Activated CD8-positive, alpha-beta memory T cell treated with anti-CD3 and anti-CD28 coated beads for 36 hours (primary cell): Measurements from ENCODE around the gene INHBE. TPM values are rescaled to one million over a fixed set of nuclear protein-coding genes. Genes with fewer than 3 reads are reported as not detected.

Experiments used
- CTCF ChIA-PET: fragments of 350-600 bp; sonication (Branson Sonifier 250); formaldehyde crosslinking; loops from one replicate; lab custom pipeline; 2021; ENCODE audit warnings: antibody characterized with exemption; lab: Charles Lee
- POLR2A ChIA-PET: fragments of 350-600 bp; sonication (Branson Sonifier 250); formaldehyde crosslinking; loops from one replicate; lab custom pipeline; 2021; ENCODE audit warnings: antibody characterized with exemption; lab: Charles Lee
- total RNA-seq, 2 experiments: library from RNA; stranded (reverse); gene quantifications; one replicate each; pipeline ENCODE4 v1.2.3, GENCODE V29; 2021

INHBE gene
- total RNA-seq, 2 experiments from 2014 or later = 1.1 to 1.2 TPM

DNA sequence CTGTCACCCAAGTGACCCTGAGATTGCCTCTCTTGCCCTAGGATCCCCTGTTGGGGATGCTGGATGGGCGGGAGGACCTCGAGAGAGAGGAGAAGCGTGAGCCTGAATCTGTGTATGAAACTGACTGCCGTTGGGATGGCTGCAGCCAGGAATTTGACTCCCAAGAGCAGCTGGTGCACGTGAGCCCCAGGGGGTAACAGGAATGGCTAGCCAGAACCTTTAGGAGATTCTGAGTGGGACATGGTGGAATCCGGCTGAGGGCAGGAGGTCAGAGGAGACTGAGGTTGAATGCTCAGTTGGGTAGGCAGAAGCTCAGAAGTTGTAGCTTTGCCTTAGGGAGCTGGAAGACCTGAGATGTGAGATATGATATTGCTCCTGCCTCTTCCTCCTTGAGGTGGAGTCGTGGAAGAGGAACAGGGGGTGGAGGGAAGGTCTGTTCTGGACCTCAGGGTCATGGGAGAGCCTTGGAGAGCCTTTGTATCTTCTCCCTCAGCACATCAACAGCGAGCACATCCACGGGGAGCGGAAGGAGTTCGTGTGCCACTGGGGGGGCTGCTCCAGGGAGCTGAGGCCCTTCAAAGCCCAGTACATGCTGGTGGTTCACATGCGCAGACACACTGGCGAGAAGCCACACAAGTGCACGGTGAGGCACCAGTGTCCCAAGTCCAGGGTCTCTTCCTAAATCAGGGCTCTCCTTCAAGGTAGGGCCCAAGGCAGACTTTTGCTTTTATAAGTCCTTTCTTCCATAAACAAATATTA is 10.8 kb downstream of the INHBE start:
- CTCF ChIA-PET = interaction anchor here (0.7 to 1.9 kb wide), 3 partner anchors 11 to 223 kb away, joined by 3 to 8 read pairs (median 5); partner anchors contain the start of gene INHBE
- POLR2A ChIA-PET = no interaction called here

DNA sequence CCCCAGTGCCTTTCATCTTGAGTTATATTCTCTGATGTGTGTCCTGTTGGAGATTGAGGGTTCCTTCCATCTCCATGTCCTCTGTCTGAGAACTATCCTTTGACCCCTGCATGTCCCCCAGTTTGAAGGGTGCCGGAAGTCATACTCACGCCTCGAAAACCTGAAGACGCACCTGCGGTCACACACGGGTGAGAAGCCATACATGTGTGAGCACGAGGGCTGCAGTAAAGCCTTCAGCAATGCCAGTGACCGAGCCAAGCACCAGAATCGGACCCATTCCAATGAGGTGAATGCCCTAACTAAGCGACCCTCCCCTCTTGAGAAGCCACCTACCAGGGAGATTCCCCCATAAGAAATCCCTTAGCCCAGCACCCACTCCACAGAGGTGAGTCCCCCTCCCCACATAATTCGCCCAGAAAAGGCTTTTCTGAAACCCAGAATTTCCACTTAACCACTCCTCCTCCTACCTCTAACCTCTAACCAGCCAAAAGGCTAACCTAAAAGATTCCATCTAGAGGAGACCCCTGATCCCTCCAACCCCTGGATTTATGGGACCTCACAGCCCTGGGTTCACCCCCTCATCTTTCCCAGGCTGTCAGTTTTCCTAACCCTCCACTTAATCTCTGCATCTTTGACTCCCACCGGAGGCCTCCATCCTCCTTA is 12.2 kb downstream of the INHBE start:
- ChIA-PET POLR2A (no interaction called here), CTCF (no interaction called here)

DNA sequence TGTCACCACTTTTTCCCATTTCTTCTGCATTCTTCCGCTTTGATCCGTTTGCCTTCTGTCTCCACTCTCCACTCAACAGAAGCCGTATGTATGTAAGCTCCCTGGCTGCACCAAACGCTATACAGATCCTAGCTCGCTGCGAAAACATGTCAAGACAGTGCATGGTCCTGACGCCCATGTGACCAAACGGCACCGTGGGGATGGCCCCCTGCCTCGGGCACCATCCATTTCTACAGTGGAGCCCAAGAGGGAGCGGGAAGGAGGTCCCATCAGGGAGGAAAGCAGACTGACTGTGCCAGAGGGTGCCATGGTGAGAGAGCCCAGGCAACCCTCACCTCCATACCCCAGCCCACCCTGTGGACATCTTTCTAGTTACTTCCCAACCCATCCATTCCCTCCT is 12.8 kb downstream of the INHBE start:
- ChIA-PET POLR2A (no interaction called here), CTCF (no interaction called here)

DNA sequence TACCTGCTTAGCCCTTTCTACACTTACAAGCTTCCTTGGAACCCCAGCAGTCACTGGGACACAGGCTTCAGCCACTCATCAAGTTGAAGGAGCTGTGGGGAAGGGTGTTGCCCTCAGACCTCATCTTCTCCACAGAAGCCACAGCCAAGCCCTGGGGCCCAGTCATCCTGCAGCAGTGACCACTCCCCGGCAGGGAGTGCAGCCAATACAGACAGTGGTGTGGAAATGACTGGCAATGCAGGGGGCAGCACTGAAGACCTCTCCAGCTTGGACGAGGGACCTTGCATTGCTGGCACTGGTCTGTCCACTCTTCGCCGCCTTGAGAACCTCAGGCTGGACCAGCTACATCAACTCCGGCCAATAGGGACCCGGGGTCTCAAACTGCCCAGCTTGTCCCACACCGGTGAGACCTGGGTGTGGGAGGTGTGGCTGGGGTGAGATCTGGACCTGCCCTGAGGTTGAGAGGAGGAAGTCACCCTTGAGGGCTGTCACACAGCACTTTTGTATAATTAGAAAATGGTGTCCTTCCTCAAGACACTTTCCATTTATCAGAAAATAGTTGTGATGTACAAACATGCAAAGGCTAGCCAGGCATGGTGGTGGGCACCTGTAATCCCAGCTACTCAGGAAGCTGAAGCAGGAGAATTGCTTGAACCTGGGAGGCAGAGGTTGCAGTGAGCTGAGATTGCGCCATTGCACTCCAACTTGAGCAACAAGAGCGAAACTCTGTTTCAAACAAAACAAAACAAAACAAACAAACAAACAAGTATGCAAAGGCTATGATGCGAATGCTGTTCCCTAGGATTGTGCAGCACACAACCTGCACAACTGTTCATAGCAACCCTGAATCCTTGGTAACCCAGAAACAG is 14.4 kb downstream of the INHBE start:
- POLR2A ChIA-PET = interaction anchor here (0.7 kb wide), 1 partner anchor 14 kb away, joined by 3 read pairs; no protein-coding TSS in a partner anchor

DNA sequence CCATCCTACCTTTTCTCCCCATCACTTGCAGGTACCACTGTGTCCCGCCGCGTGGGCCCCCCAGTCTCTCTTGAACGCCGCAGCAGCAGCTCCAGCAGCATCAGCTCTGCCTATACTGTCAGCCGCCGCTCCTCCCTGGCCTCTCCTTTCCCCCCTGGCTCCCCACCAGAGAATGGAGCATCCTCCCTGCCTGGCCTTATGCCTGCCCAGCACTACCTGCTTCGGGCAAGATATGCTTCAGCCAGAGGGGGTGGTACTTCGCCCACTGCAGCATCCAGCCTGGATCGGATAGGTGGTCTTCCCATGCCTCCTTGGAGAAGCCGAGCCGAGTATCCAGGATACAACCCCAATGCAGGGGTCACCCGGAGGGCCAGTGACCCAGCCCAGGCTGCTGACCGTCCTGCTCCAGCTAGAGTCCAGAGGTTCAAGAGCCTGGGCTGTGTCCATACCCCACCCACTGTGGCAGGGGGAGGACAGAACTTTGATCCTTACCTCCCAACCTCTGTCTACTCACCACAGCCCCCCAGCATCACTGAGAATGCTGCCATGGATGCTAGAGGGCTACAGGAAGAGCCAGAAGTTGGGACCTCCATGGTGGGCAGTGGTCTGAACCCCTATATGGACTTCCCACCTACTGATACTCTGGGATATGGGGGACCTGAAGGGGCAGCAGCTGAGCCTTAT is 15.3 kb downstream of the INHBE start:
- POLR2A ChIA-PET = interaction anchor here (0.6 to 0.7 kb wide), 2 partner anchors 15 to 142 kb away, joined by 3 read pairs; no protein-coding TSS in a partner anchor
- CTCF ChIA-PET = interaction anchor here (0.9 to 1.4 kb wide), 2 partner anchors 9 to 207 kb away, joined by 3 read pairs; no protein-coding TSS in a partner anchor

More for the DNA sequence above, 14.4 kb downstream of the INHBE start:
- CTCF ChIA-PET = no interaction called here

DNA sequence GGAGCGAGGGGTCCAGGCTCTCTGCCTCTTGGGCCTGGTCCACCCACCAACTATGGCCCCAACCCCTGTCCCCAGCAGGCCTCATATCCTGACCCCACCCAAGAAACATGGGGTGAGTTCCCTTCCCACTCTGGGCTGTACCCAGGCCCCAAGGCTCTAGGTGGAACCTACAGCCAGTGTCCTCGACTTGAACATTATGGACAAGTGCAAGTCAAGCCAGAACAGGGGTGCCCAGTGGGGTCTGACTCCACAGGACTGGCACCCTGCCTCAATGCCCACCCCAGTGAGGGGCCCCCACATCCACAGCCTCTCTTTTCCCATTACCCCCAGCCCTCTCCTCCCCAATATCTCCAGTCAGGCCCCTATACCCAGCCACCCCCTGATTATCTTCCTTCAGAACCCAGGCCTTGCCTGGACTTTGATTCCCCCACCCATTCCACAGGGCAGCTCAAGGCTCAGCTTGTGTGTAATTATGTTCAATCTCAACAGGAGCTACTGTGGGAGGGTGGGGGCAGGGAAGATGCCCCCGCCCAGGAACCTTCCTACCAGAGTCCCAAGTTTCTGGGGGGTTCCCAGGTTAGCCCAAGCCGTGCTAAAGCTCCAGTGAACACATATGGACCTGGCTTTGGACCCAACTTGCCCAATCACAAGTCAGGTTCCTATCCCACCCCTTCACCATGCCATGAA is 16.0 kb downstream of the INHBE start:
- ChIA-PET CTCF (interaction anchor here (0.9 to 1.4 kb wide), 2 partner anchors 10 to 208 kb away, joined by 3 read pairs; no protein-coding TSS in a partner anchor), POLR2A (no interaction called here)

DNA sequence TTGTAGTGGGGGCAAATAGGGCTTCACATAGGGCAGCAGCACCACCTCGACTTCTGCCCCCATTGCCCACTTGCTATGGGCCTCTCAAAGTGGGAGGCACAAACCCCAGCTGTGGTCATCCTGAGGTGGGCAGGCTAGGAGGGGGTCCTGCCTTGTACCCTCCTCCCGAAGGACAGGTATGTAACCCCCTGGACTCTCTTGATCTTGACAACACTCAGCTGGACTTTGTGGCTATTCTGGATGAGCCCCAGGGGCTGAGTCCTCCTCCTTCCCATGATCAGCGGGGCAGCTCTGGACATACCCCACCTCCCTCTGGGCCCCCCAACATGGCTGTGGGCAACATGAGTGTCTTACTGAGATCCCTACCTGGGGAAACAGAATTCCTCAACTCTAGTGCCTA is 16.6 kb downstream of the INHBE start:
- CTCF ChIA-PET = interaction anchor here (0.9 to 1.8 kb wide), 4 partner anchors 11 to 208 kb away, joined by 3 to 5 read pairs (median 3); partner anchors contain the start of gene INHBE
- POLR2A ChIA-PET = no interaction called here

DNA sequence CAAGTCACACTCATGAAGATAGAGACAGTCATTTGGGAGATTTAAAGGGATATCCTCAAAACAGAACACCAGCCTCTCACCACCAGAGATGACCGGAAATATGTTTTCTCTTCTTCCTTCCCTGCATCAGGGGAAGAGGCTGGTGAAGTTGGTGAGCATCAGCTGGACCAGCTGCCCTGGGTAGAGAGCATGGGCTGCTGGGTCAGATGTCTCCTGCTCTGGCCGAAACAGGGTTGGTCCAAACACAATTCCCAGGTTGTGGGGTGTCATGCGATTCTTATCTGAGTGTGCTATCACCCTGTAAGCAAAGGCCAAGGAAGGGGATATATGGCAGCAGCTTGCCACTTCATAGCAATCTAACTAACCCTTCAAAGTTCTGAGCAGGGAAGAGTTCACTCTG is 17.3 kb downstream of the INHBE start:
- ChIA-PET POLR2A (no interaction called here), CTCF (interaction anchor here (0.6 to 1.8 kb wide), 3 partner anchors 17 to 420 kb away, joined by 3 to 5 read pairs (median 4); partner anchors contain the start of gene INHBE)

DNA sequence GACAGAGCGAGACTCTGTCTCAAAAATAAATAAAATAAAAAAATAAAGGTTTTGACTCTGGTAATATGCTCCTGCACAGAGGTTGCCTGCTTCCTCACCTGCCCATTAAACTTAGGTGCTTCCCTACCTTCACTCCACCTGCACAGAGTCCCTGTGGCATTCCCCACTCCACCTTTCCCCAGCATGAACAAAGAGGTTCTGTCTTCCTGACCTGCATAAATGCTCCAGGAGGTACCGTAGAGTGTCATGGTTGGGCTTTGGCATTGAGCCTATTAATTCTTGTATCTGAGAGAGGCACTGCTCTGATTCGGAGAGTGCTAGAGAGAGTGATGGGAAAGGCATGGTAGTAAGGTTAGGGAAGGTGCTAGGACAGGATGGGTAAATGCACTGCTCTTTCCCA is 18.3 kb downstream of the INHBE start:
- CTCF ChIA-PET = interaction anchor here (1.7 to 8.5 kb wide), 3 partner anchors 12 to 110 kb away, joined by 3 to 120 read pairs (median 5); partner anchors contain the start of genes GLI1 and INHBE
- POLR2A ChIA-PET = interaction anchor here (1.4 kb wide), 1 partner anchor 10 kb away, joined by 5 read pairs; no protein-coding TSS in a partner anchor

DNA sequence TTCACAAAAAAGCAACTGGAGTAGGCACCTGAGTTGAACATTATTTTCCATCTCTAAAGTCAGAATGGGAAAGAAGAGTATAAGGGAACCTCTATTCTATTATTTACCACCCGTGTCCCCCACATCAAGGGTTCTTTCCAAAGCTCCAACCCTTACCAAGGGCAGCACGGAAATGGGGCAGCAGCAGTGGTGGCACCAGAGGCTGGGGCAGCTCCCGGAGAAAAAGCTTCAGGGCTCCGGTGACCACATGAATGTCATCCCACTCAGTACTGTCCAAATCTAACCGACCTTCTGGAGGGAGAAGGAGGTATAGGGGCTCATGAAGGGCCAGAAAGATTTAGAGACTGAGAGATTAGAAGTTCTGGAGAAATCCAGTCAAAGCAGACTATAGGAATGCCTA is 18.8 kb downstream of the INHBE start:
- CTCF ChIA-PET = interaction anchor here (0.5 to 8.5 kb wide), 3 partner anchors 13 to 195 kb away, joined by 3 to 120 read pairs (median 4); partner anchors contain the start of gene GLI1
- POLR2A ChIA-PET = interaction anchor here (1.4 kb wide), 1 partner anchor 10 kb away, joined by 5 read pairs; no protein-coding TSS in a partner anchor

DNA sequence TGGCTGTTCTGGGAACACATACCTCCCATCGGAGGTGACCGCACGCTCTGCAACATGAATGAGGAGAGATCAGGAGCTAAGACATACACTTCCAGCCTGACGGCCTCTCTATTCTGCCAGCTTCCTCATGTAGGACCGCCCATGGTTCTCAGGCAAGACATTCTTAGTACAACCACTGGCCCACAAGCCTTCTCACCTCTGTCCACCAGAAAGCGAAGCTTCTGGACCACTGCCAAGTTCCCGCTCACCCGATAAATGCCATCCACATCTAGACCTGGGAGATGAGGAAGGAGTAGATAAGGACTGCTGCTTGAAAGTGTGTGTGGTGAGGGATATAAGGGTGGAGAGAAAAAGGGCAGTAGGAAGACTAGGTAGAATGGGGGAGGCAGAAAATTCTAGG is 19.3 kb downstream of the INHBE start:
- CTCF ChIA-PET = interaction anchor here (0.5 to 8.5 kb wide), 4 partner anchors 13 to 196 kb away, joined by 3 to 120 read pairs (median 4); partner anchors contain the start of gene GLI1
- POLR2A ChIA-PET = interaction anchor here (1.4 kb wide), 1 partner anchor 11 kb away, joined by 5 read pairs; no protein-coding TSS in a partner anchor

DNA sequence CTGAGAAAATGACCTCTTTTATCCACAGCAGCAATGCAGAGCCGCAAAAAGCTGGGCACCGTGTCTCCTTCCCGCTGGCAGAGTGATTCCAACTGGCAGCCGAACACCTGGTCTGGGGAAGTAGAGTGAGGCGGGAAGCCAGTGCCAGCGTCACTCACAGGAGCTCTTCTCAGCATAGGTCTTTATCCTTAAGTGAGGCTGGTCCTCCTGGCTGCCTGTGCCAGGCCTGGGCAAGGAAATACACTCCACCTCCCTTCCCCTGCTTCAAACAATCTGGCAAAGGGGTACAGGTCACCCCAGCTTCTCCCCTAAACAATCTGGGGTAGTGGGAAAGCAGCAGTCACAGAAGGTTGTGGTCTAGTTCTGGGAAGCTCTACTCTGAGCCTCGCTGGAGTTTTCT is 19.8 kb downstream of the INHBE start:
- POLR2A ChIA-PET = no interaction called here
- CTCF ChIA-PET = interaction anchor here (1.4 to 8.5 kb wide), 3 partner anchors 14 to 109 kb away, joined by 3 to 120 read pairs (median 5); partner anchors contain the start of gene GLI1

DNA sequence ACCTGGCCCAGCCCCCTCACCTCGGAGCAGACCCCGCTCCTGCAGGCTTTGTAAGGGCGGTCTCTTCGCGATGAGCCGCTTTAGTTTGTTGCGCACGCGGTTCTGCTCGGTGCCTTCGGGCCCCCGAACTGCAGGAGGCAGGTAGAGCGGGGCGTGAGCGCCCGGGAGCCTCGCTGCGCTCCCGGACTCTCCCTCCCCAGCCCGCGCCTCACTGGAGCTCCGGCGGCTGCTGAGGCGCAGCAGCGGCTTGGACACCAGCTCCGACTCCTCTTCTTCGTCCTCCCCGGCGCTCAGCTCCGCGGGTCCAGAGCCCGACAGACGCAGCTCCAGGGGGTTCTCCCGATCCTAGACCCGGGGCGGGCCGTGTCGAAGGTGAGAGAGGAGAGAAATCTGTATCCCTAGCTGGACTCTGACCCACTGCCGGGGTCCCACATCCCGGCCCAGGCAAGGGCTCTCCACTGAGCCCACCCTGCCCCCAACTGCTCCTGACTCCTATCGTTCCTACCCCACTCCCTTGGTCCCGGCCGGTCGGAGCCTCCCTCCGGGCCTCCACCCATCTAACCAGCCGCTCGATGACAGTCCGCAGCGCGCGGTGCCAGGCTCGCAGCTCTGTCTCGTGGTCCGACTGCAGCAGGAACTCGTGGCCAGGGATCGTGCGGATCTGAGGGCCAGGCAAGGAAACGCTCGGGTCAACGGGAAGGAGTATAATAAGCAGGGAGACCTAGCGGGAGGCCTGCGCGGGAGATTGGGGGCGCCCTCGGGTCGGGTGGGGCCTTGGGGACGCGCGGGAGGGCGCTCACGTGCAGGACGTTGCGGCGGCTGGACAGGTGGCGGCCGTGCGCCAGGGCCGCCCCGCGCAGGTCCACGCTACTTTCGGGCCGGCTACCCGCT is 20.4 kb downstream of the INHBE start:
- CTCF ChIA-PET = interaction anchor here (0.8 to 8.5 kb wide), 6 partner anchors 10 to 108 kb away, joined by 3 to 120 read pairs (median 6); partner anchors contain the start of genes DDIT3 and GLI1
- POLR2A ChIA-PET = interaction anchor here (0.6 to 2.4 kb wide), 2 partner anchors 14 to 16 kb away, joined by 3 to 8 read pairs; partner anchors contain the start of gene GLI1

DNA sequence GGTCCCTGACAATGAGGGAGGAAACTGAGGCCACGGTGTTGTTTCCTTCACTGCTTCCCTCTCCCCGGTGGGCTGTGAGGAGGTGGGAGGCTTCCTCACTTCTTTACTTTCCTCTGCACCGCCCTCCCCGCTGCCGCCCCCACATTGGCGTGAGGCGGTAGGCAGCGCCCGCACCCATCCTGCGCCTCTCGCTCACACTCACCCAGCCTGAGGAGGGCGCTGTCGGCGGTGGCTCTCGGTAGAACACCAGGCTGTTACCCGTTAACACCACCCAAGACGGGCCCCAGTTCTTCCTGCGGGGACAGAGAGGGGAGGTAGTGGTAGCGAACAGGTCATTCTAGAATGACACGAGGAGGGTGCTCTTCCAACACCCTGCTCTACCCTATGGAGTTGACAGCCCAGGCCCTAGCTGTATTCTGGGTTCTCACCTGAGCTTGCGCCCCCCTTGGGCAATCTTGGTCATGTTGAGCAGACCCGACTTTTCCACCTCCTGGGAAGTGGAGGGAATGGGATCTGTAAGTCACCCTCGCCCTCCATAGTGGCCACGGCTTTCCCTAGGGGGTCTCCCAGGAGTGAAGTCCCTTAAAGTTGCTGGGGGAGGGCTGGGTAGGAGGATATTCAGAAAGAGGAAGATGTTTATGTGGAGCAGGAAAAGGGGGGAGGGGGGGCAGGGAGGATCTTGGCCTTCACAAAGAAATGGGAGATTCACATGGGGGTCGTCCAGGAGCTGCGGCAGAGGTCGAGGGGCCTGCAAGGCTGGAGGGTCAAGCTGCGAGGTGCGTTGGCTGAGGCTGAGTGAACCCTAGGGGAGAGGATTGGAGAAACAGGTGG is 21.3 kb downstream of the INHBE start:
- CTCF ChIA-PET = interaction anchor here (0.8 to 8.5 kb wide), 10 partner anchors 10 to 263 kb away, joined by 3 to 120 read pairs (median 4); partner anchors contain the start of genes DDIT3 and GLI1
- POLR2A ChIA-PET = interaction anchor here (1.0 to 2.4 kb wide), 5 partner anchors 10 to 380 kb away, joined by 3 to 8 read pairs (median 5); partner anchors contain the start of gene DDIT3
